Panc1 (cell line): ENCODE data around the gene ALDH1A1. TPM values are rescaled to one million over a fixed set of nuclear protein-coding genes. Genes with fewer than 3 reads are reported as not detected.

ENCODE experiments used
- ATAC-seq: fragments of 200-7000 bp; cut with Tn5 transposase; 2 replicates; pipeline ENCODE4 v1.9.1; 2020; ENCODE audit warnings: mild to moderate bottlenecking, moderate library complexity
- BruUV-seq: library from RNA; stranded (reverse); fragments of 400-500 nt; replicated peaks from 2 replicates; lab custom pipeline; 2021; lab: Mats Ljungman, UMichigan
- CTCF ChIA-PET: fragments of 300-600 bp; sonication (Branson Sonifier 250); formaldehyde crosslinking; loops from one replicate; lab custom pipeline; 2022; ENCODE audit warnings: antibody characterized with exemption; lab: Charles Lee
- POLR2A ChIA-PET: fragments of 300-600 bp; sonication (Branson Sonifier 250); formaldehyde crosslinking; loops from one replicate; lab custom pipeline; 2022; ENCODE audit warnings: antibody characterized with exemption; lab: Charles Lee
- DNase-seq: peaks from one replicate; pipeline ENCODE4 v3.0.0-alpha.2; 2010; ENCODE audit warnings: low read depth, low spot score
- H3K27ac ChIP-seq: 2 replicates; pipeline ENCODE4 v1.5.1; 2011; ENCODE audit warnings: mild to moderate bottlenecking, low read length, inconsistent platforms
- H3K27me3 ChIP-seq: fragments of 200-500 bp; sonication (Bioruptor generic); 2 replicates; pipeline ENCODE4 v1.6.0; 2014; ENCODE audit warnings: low read length, inconsistent platforms; ENCODE audit not compliant: control insufficient read depth, insufficient read depth
- H3K36me3 ChIP-seq: fragments of 200-500 bp; sonication (Bioruptor generic); 2 replicates; pipeline ENCODE4 v1.5.1; 2014; ENCODE audit warnings: inconsistent platforms, mild to moderate bottlenecking, low read length, moderate library complexity; ENCODE audit not compliant: control insufficient read depth, insufficient read depth
- H3K4me1 ChIP-seq: 2 replicates; pipeline ENCODE4 v1.5.1; 2011; ENCODE audit warnings: inconsistent platforms, mild to moderate bottlenecking, low read length, moderate library complexity; ENCODE audit not compliant: control insufficient read depth, insufficient read depth
- H3K4me3 ChIP-seq, 2 experiments: 2 replicates each; pipeline ENCODE4 v1.5.1; 2011 to 2012; ENCODE audit warnings: low read depth in 2 of 2, low read length in 2 of 2, mild to moderate bottlenecking in 2 of 2, inconsistent platforms in 1 of 2, moderate library complexity in 1 of 2
- H3K9me3 ChIP-seq: fragments of 200-500 bp; sonication (Bioruptor generic); 2 replicates; pipeline ENCODE4 v1.5.1; 2014; ENCODE audit warnings: low read depth, mild to moderate bottlenecking, inconsistent platforms, low read length, moderate library complexity; ENCODE audit not compliant: control insufficient read depth, insufficient read depth
- CTCF ChIP-seq: fragments of 450-650 bp; IDR thresholded peaks from 2 replicates; pipeline ENCODE4 v1.5.1; 2017; ENCODE audit warnings: mild to moderate bottlenecking
- POLR2AphosphoS5 ChIP-seq: IDR thresholded peaks from 2 replicates; pipeline ENCODE4 v1.6.1; 2012; ENCODE audit warnings: mild to moderate bottlenecking, low read depth, low read length, moderate library complexity
- REST ChIP-seq, 2 experiments: IDR thresholded peaks; 2 replicates each; pipeline ENCODE4 v1.6.1; 2011 to 2012; ENCODE audit warnings: low read depth in 2 of 2, control low read depth in 1 of 2, low read length in 1 of 2, mild to moderate bottlenecking in 1 of 2, moderate library complexity in 1 of 2; ENCODE audit not compliant: insufficient read depth in 1 of 2
- SIN3A ChIP-seq: IDR thresholded peaks from 2 replicates; pipeline ENCODE4 v1.6.1; 2012; ENCODE audit warnings: low read depth, mild to moderate bottlenecking, low read length, moderate library complexity, borderline replicate concordance; ENCODE audit not compliant: insufficient read depth
- TCF7L2 ChIP-seq: IDR thresholded peaks from 2 replicates; pipeline ENCODE4 v1.6.1; 2011; ENCODE audit warnings: mild to moderate bottlenecking, low read depth, low read length, inconsistent platforms
- in situ Hi-C: cut with HindIII; loops from 2 replicates; pipeline ENCODE4 v1.10.0; 2016; ENCODE audit warnings: low sequenced_read_pairs, low pct_unique_long_range_greater_than_20kb
- intact Hi-C: fragments of 100-400 bp; cut with micrococcal nuclease; formaldehyde crosslinking; loops from one replicate; pipeline ENCODE4 v1.10.0; 2022; ENCODE audit not compliant: unreplicated experiment
- total RNA-seq: library from RNA; stranded (reverse); gene quantifications from one replicate; pipeline ENCODE4 v1.2.1, GENCODE V29; 2021; ENCODE audit not compliant: unreplicated experiment

ALDH1A1 gene
- total RNA-seq, 1 experiment from 2014 or later = 0.54 TPM

GRCh38 chr9:72921888-72922654 lies 30.8 kb downstream of the ALDH1A1 start:
- ChIA-PET CTCF (no interaction called here), POLR2A (no interaction called here)
- no peak overlapping the region for H3K27ac ChIP-seq
- DNase-seq (no peak), ATAC-seq (no peak)
- in situ Hi-C loops (no loop called here), intact Hi-C loops (no loop called here)
- H3K27me3 ChIP-seq = no peaks in the 10 kb centered on the region
- no peaks in the 10 kb centered on the region for H3K4me1 ChIP-seq
- no peak overlapping the region for H3K4me3 ChIP-seq
- no peak for TF ChIP-seq TCF7L2
- no peak for TF ChIP-seq REST (IDR thresholded peaks at IDR 0.05; ENCODE audit: insufficient read depth in 1 of 2, low read depth in 2 of 2, low read length in 1 of 2)
- no peak for TF ChIP-seq SIN3A
- no peak for TF ChIP-seq POLR2AphosphoS5
- TF ChIP-seq CTCF = no peak
- H3K36me3 ChIP-seq = no peaks in the 10 kb centered on the region
- no TSS peak for BruUV-seq
- H3K9me3 ChIP-seq = no peaks in the 10 kb centered on the region

GRCh38 chr9:72919246-72919945 lies 33.5 kb downstream of the ALDH1A1 start:
- no peak overlapping the region for H3K27ac ChIP-seq
- H3K4me1 ChIP-seq = no peaks in the 10 kb centered on the region
- no peaks in the 10 kb centered on the region for H3K27me3 ChIP-seq
- DNase-seq = no peak
- CTCF ChIA-PET = interaction anchor here (0.6 kb wide), 1 partner anchor 20 kb away, joined by 3 read pairs; no protein-coding TSS in a partner anchor
- H3K4me3 ChIP-seq = no peak overlapping the region
- H3K9me3 ChIP-seq = no peaks in the 10 kb centered on the region
- no peaks in the 10 kb centered on the region for H3K36me3 ChIP-seq
- in situ Hi-C loops = no loop called here
- no peak for TF ChIP-seq TCF7L2
- no peak for TF ChIP-seq POLR2AphosphoS5
- TF ChIP-seq REST (IDR thresholded peaks at IDR 0.05; ENCODE audit: insufficient read depth in 1 of 2, low read depth in 2 of 2, low read length in 1 of 2) = no peak
- no peak for TF ChIP-seq SIN3A
- BruUV-seq = no TSS peak
- no peak for ATAC-seq
- POLR2A ChIA-PET = no interaction called here
- intact Hi-C loops = no loop called here
